Measurements from ENCODE around the gene NRF1.
"Not testable (repeated sequence)": the region's sequence is repeated elsewhere in the genome, so short reads cannot be mapped to it uniquely, and the experiment has no call there.

Gene NRF1

DNA sequence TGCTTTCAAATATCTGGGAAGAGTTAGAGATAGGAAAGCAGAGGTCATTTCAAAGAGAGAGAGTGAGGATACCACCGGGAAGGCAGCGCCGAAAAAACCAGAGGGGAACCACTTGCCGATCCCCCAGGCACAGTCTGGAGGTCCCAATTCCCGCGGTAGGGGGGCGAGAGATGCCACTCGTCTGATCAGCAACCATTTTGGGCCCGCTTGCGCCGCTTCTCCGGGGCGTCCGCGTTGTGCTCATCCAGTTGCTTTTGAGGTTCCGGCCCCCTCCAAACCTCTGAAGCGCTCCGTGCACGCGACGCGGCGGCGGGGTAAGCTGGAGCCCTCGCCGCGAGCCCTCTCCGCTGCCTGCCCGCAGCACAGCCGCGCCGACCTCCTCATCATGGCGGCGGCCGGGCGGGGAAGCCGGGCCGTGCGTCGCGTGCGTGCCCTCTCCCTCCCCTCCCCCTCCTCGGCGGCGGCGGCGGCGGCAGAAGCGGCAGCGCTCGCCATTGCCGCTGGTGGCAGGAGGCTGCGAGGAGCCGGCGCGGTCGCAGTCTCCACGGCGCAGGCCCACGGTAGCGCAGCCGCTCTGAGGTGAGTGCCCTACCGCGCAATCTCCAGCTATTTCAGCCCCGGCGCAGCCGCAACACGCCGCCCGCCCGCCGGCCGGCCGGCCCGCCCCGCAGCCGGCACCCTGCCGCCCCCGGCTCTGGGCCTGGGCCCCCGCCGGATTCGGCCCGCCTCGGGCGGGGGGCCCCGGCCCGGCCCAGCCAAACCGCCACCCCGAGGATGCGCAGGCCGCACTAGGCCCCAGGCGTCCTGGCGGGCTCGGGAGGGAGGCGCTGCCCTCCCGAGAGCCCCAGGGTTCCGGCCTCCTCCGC, at the start of gene NRF1:
Gene NRF1 (plus strand): TSS at position 475 of the 866 bp plus-strand sequence. CDS start 45,632 bp downstream, outside the sequence.
- H3K27ac Mint-ChIP-seq, result peak within 1 kb of the TSS; percentile 99
- no peaks in the 10 kb centered on the region for H3K27me3 Mint-ChIP-seq
- H3K4me3 Mint-ChIP-seq, result peak within 1 kb of the TSS; percentile 99
- peaks cover 31% of the 10 kb centered on the region for H3K36me3 Mint-ChIP-seq (ENCODE audit: low read depth)
- ATAC-seq (peak; percentile 90), DNase-seq (peak; percentile 93)
- no peaks in the 10 kb centered on the region for H3K9me3 Mint-ChIP-seq
- peaks cover 72% of the 10 kb centered on the region for H3K4me1 Mint-ChIP-seq

DNA sequence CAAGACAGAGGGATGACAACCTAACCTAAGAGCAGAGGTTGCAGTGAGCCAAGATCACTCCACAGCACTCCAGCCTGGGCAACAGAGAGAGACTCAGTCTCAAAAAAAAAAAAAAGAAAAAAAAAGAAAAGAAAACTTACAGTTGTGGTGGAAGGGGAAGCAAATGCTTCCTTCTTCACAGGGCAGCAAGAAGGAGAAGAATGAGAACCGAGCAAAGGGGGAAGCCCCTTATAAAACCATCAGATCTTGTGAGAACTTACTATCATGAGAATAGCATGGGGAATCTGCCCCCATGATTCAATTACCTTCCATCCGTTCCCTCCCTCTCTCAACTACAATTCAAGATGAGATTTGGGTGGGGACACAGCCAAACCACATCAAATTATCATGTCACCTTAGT, 45.2 kb upstream of the NRF1 start:
- H3K27ac Mint-ChIP-seq; H3K9me3 Mint-ChIP-seq; H3K36me3 Mint-ChIP-seq (ENCODE audit: low read depth); ATAC-seq; H3K4me1 Mint-ChIP-seq; H3K4me3 Mint-ChIP-seq; DNase-seq: not testable (repeated sequence)
- H3K27me3 Mint-ChIP-seq, result peaks cover 27% of the 10 kb centered on the region

DNA sequence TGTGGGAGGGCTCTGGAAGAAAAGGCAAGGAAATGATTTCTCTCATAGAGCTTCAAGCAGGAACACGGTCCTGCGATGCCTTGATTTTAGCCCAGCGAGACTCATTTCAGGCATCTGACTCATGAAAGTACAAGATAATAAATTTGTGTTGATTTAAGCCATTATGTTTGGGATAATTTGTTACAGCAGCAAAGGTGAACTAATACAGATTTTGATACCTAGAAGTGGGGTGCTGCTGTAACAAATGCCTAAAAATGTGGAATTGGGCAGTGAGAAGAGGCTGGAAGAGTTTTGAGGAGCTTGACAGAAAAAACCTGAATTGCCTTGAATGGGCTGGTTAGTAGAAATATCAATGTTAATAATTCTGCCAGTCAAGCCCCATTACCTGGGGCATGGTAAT, 44.1 kb upstream of the NRF1 start:
- Mint-ChIP-seq H3K27me3 (peaks cover 25% of the 10 kb centered on the region), H3K9me3 (peaks cover 7% of the 10 kb centered on the region), H3K4me1 (peaks cover 6% of the 10 kb centered on the region), H3K4me3 (no peak overlapping the region), H3K27ac (no peak overlapping the region), H3K36me3 (ENCODE audit: low read depth) (peaks cover 3% of the 10 kb centered on the region)
- DNase-seq (no peak), ATAC-seq (no peak)

DNA sequence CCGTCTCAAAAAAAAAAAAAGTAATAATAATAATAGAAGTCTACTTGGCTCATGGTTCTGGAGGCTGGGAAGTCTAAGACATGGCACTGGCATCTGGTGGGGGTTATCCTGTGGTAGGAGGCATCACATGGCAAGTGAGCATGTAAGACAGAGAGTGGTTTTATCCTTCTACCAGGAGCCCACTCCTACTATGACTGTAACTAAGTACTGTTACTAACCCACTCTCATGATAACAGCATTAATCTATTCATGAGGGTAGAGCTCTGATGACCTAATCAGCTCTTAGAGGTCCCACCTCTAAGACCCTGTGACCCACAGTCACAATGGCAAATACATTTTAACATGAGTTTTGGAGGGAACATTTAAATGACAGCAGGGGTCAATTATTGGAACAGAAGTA, 43.3 kb upstream of the NRF1 start:
- H3K4me3 Mint-ChIP-seq, result no peak overlapping the region
- DNase-seq (no peak), ATAC-seq (no peak)
- peaks cover 6% of the 10 kb centered on the region for H3K4me1 Mint-ChIP-seq
- peaks cover 25% of the 10 kb centered on the region for H3K27me3 Mint-ChIP-seq
- H3K9me3 Mint-ChIP-seq, result peaks cover 7% of the 10 kb centered on the region
- no peak overlapping the region for H3K27ac Mint-ChIP-seq
- peaks cover 3% of the 10 kb centered on the region for H3K36me3 Mint-ChIP-seq (ENCODE audit: low read depth)

DNA sequence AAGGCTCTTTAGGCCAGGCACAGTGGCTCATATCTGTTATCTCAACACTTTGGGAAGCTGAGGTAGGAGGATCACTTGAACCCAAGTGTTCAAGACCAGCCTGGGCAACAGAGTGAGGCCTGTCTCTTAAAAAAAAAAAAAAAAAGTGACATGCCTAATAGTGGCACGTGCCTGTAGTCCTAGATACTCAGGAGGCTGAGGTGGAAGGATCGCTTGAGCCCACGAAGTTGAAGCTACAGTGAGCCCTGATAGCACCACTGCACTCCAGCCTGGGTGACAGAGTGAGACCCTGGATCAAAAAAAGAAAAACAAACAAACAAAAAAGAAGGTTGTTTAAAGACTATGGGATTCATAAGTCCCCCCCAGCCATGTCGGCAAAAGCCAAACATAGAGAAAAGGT, 42.2 kb upstream of the NRF1 start:
- peaks cover 7% of the 10 kb centered on the region for H3K9me3 Mint-ChIP-seq
- peaks cover 3% of the 10 kb centered on the region for H3K36me3 Mint-ChIP-seq (ENCODE audit: low read depth)
- H3K4me1 Mint-ChIP-seq, result peaks cover 6% of the 10 kb centered on the region
- no peak for ATAC-seq
- H3K4me3 Mint-ChIP-seq, result no peak overlapping the region
- DNase-seq, result no peak
- peaks cover 19% of the 10 kb centered on the region for H3K27me3 Mint-ChIP-seq
- H3K27ac Mint-ChIP-seq, result no peak overlapping the region

DNA sequence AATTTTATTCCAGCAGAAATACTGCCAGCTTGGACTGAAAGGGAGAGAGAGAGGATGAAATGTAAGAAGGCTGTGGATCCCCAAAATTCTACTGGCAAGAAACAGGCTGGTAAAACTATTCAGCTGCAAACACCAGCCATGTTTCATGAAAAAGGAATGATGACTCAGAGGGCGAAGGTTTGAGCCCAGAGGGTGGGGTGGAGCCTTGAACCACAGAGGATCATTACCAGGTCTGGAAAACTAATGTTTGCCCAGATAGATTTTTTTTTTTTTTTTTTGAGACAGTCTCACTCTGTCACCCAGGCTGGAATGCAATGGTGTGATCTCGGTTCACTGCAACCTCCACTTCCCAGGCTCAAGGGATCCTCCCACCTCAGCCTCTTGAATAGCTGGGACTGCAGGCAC, 41.7 kb upstream of the NRF1 start:
- ATAC-seq (no peak), DNase-seq (no peak)
- Mint-ChIP-seq H3K27me3 (peaks cover 16% of the 10 kb centered on the region), H3K4me1 (peaks cover 6% of the 10 kb centered on the region), H3K9me3 (peaks cover 7% of the 10 kb centered on the region), H3K36me3 (ENCODE audit: low read depth) (peaks cover 3% of the 10 kb centered on the region), H3K27ac (no peak overlapping the region), H3K4me3 (no peak overlapping the region)

DNA sequence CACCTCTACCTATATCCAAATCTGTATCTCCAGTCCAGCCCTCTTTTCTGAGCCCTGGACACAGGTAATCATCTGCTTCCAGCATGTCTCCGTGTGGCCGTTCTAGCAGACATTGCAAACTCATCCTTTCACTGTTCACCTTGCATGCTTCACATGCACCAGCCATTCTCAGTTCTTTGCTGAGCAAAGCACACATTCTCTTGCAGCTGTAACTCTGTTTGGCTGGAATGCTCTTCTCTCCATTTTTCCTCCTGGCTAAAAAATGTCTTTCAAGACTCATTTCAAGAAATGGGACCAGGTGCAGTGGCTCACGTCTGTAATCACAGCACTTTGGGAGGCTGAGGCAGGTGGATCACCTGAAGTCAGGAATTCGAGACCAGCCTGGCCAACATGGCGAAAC, 40.3 kb upstream of the NRF1 start:
- H3K27me3 Mint-ChIP-seq, result peaks cover 16% of the 10 kb centered on the region
- no peak overlapping the region for H3K27ac Mint-ChIP-seq
- peaks cover 8% of the 10 kb centered on the region for H3K9me3 Mint-ChIP-seq
- H3K4me3 Mint-ChIP-seq, result no peak overlapping the region
- ATAC-seq (no peak), DNase-seq (no peak)
- H3K4me1 Mint-ChIP-seq, result peaks cover 4% of the 10 kb centered on the region
- H3K36me3 Mint-ChIP-seq (ENCODE audit: low read depth), result peaks cover 3% of the 10 kb centered on the region

DNA sequence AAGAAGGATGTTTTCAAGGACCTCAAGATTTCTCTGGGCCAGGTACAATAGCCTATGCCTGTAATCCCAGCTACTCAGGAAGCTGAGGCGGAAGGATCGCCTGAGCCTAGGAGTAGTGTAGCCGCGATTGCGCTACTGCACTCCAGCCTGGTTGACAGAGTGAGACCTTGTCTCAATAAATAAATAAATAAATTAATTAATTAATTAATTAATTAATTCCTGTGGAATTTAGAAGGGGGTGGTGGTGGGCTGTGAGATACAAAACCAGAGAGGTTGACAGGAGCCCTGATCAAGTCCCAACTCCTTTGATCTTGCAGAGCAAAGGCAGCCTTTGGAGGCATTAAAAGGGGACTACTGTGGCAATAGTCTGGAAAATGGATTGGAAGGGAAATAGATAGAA, 39.3 kb upstream of the NRF1 start:
- Mint-ChIP-seq H3K4me1 (no peaks in the 10 kb centered on the region), H3K27me3 (peaks cover 14% of the 10 kb centered on the region), H3K4me3 (no peak overlapping the region), H3K27ac (no peak overlapping the region), H3K36me3 (ENCODE audit: low read depth) (peaks cover 5% of the 10 kb centered on the region), H3K9me3 (peaks cover 8% of the 10 kb centered on the region)
- ATAC-seq, result no peak
- DNase-seq, result no peak

DNA sequence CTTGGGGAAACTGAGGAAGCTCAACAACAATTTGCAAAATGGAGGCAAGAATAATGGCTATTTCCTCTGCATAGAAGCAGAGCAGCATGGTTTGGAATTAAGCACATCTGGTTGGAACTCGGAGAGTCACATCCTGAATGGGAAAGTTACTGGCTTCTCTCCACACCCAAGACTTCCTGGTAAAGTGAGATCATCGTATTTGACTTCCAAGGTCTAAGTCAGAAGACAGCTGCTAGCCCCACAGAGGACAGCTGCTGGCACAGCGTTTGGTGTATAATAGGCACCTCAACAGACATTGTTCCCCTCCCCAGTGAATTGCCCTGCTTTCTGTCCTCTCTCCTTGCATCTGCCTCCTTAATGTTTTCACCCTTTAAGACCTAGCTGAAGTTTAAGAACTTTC, 37.0 kb upstream of the NRF1 start:
- H3K36me3 Mint-ChIP-seq (ENCODE audit: low read depth), result peaks cover 3% of the 10 kb centered on the region
- no peak overlapping the region for H3K27ac Mint-ChIP-seq
- DNase-seq (no peak), ATAC-seq (no peak)
- no peaks in the 10 kb centered on the region for H3K4me1 Mint-ChIP-seq
- peaks cover 11% of the 10 kb centered on the region for H3K9me3 Mint-ChIP-seq
- peaks cover 5% of the 10 kb centered on the region for H3K27me3 Mint-ChIP-seq
- H3K4me3 Mint-ChIP-seq, result no peak overlapping the region

DNA sequence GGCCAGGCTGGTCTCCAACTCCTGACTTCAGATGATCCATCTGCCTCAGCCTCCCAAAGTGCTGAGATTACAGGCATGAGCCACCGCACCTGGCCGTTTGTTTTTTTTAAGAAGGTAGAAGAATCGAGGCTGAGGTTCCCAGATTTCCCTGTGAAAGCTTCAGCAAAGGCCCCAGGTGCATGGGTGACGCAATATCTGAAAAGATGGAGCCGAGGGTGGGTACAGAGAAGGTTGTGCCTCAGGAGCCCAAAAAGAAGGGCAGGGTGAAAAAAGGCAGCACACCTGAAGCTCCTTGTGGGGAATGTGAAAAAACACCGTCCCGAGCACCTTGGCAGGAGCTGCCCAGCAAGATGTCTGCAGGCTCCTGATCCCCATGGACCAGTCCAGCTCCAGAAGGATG, 35.8 kb upstream of the NRF1 start:
- no peak for DNase-seq
- Mint-ChIP-seq H3K27ac (no peak overlapping the region), H3K4me3 (no peak overlapping the region), H3K9me3 (peaks cover 11% of the 10 kb centered on the region), H3K36me3 (ENCODE audit: low read depth) (peaks cover 3% of the 10 kb centered on the region), H3K27me3 (peaks cover 5% of the 10 kb centered on the region), H3K4me1 (no peaks in the 10 kb centered on the region)
- ATAC-seq, result no peak

DNA sequence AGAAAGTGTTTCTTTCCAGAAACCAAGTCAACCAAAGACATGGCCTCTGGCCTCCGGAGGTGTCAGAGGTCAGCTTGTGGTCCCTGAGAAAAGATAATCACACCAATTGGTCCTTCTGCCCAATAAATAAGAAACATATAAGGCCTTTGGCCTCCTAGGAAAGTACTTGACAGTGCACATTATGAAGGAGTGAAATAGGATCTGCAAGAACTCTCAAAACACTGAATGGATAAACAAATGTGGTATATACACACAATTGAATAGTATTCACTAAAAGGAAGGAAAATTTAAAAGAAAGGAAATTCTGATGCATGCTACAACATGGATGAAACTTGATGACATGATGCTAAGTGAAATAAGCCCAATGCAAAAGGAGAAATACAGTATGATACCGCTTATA, 35.4 kb upstream of the NRF1 start:
- no peak for ATAC-seq

DNA sequence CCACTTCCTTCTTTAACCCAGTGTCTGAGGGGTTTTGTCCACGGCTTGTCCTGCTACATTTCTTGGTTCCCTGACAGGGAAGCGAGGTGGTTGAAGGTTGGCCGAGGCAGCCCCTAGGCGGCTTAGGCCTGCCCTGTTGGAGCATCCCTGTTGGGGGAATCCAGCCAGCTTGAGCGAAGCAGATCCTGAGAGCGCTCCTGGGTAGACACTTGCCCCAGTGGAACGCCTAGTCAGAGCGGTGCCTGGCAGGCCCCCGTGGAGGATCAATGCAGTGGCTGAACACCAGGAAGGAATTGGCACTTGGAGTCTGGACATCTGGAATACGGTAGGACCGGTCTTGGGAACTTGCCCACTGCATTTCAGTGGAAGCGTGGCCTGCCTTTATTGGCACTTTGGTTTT, 32.7 kb upstream of the NRF1 start:
- ATAC-seq, result no peak
- no peaks in the 10 kb centered on the region for H3K27me3 Mint-ChIP-seq
- peaks cover 3% of the 10 kb centered on the region for H3K36me3 Mint-ChIP-seq (ENCODE audit: low read depth)
- no peak overlapping the region for H3K27ac Mint-ChIP-seq
- peaks cover 11% of the 10 kb centered on the region for H3K9me3 Mint-ChIP-seq
- H3K4me3 Mint-ChIP-seq, result no peak overlapping the region
- no peak for DNase-seq
- no peaks in the 10 kb centered on the region for H3K4me1 Mint-ChIP-seq

More for the DNA sequence above, 35.4 kb upstream of the NRF1 start:
- Mint-ChIP-seq H3K27ac (no peak overlapping the region), H3K4me3 (no peak overlapping the region), H3K27me3 (peaks cover 2% of the 10 kb centered on the region), H3K4me1 (no peaks in the 10 kb centered on the region), H3K36me3 (ENCODE audit: low read depth) (peaks cover 3% of the 10 kb centered on the region), H3K9me3 (peaks cover 11% of the 10 kb centered on the region)
- no peak for DNase-seq

DNA sequence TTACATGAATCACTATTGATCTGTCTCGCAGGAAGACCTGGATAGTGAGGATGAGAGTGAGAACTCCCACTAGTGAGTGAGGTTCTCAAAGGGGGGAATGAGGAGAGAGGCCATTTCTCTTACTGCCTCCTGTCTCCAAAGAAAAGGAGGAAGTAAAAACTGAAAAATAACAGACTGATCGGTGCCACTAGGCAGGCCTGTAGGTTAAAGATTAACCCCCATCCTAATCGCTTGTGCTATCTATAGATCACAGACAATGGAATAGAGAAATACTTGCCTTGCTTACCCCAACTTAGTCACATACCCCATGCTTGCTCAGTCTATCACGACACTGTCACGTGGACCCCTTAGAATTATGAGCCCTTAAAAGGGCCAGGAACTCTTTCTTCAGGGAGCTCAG, 25.3 kb upstream of the NRF1 start:
- ATAC-seq; H3K36me3 Mint-ChIP-seq (ENCODE audit: low read depth); H3K27me3 Mint-ChIP-seq: not testable (repeated sequence)

DNA sequence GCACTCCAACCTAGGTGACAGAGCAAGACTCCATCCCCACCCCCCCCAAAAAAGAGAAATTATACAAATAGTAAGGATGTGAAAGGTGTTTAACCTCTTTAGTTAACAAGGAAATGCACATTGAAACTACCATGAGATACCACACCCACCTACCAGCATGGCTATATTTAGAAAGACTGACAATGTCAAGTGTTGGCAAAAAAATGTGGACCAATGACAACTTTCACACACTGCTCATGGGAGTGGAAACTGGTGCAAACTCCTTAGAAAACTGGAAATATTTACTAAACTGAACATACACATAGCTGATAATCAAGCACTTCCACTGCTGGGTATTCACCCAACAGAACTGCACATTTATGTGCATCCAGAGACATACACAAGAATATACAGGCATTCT, 23.3 kb upstream of the NRF1 start:
- DNase-seq (no peak), ATAC-seq (no peak)
- Mint-ChIP-seq H3K36me3 (ENCODE audit: low read depth) (peaks cover 4% of the 10 kb centered on the region), H3K27ac (no peak overlapping the region), H3K27me3 (peaks cover 2% of the 10 kb centered on the region), H3K9me3 (peaks cover 17% of the 10 kb centered on the region), H3K4me3 (no peak overlapping the region), H3K4me1 (no peaks in the 10 kb centered on the region)

More for the DNA sequence above, 25.3 kb upstream of the NRF1 start:
- not testable (repeated sequence) for H3K4me1 Mint-ChIP-seq, DNase-seq, H3K4me3 Mint-ChIP-seq, H3K27ac Mint-ChIP-seq
- H3K9me3 Mint-ChIP-seq, result peaks cover 17% of the 10 kb centered on the region

DNA sequence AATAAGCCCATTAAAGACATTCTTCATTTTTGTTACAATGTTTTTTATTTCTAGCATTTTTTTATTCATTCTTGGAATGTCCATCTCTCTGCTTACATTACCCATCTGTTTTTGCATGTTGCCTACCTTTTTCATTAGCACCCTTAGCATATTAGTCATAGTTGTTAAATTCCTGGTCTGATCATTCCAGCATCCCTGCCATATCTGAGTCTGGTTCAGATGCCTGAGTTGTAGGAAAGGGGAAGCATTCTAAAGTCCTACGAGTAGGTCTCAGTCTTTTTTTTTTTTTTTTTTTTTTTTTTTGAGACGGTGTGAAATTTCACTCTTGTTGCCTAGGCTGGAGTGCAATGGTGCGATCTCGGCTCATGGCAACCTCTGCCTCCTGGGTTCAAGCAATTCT, 19.7 kb upstream of the NRF1 start:
- DNase-seq (no peak), ATAC-seq (no peak)
- peaks cover 2% of the 10 kb centered on the region for H3K27me3 Mint-ChIP-seq
- H3K36me3 Mint-ChIP-seq (ENCODE audit: low read depth), result no peaks in the 10 kb centered on the region
- no peak overlapping the region for H3K4me3 Mint-ChIP-seq
- no peak overlapping the region for H3K27ac Mint-ChIP-seq
- no peaks in the 10 kb centered on the region for H3K9me3 Mint-ChIP-seq
- no peaks in the 10 kb centered on the region for H3K4me1 Mint-ChIP-seq
